SK-N-SH (cell line): Measurements from ENCODE around the gene NR0B2. TPM values are rescaled to one million over a fixed set of nuclear protein-coding genes. Genes with fewer than 3 reads are reported as not detected.

Experiments used
- CTCF ChIA-PET: fragments of 300-600, 350-600 bp; formaldehyde crosslinking; extraction: SDS; loops from one replicate; lab custom pipeline; 2021; lab: Yijun Ruan, JAX
- POLR2A ChIA-PET: fragments of 350-600 bp; sonication (Branson Sonifier 250); formaldehyde crosslinking; extraction: SDS; loops from one replicate; lab custom pipeline; 2020; ENCODE audit warnings: antibody characterized with exemption, inconsistent platforms; lab: Yijun Ruan, JAX
- DNase-seq: peaks from one replicate; pipeline ENCODE4 v3.0.0; 2012
- H2AFZ ChIP-seq: fragments of 200-600 bp; sonication (generic); 2 replicates; pipeline ENCODE4 v1.8.1; 2016; ENCODE audit warnings: antibody characterized with exemption, mild to moderate bottlenecking, low read depth
- H3F3A ChIP-seq: fragments of 200-600 bp; sonication (generic); replicated peaks from 2 replicates; pipeline ENCODE3; 2016; ENCODE audit warnings: antibody characterized with exemption, mild to moderate bottlenecking; ENCODE audit not compliant: insufficient read depth
- H3K27ac ChIP-seq, 2 experiments: fragments of 200-500 bp in 1 of 2; fragments of 200-600 bp in 1 of 2; sonication (Bioruptor generic) in 1 of 2; sonication (generic), shearing (Covaris generic) in 1 of 2; 2 replicates each; pipeline versions ENCODE4 v1.5.1 to v1.6.1; 2014 to 2016; ENCODE audit warnings: low read depth in 2 of 2, inconsistent platforms in 1 of 2, low read length in 1 of 2, mild to moderate bottlenecking in 1 of 2, mixed read lengths in 1 of 2
- H3K27me3 ChIP-seq: fragments of 200-600 bp; sonication (generic), shearing (Covaris generic); 2 replicates; pipeline ENCODE4 v1.6.1; 2016; ENCODE audit warnings: mixed run types; ENCODE audit not compliant: insufficient read depth
- H3K36me3 ChIP-seq, 2 experiments: fragments of 200-500 bp in 1 of 2; fragments of 200-600 bp in 1 of 2; sonication (Bioruptor generic) in 1 of 2; sonication (generic) in 1 of 2; replicated peaks in 1 of 2; 2 replicates each; pipeline versions ENCODE3 to v1.5.1; 2014 to 2016; ENCODE audit warnings: low read length in 1 of 2, mild to moderate bottlenecking in 1 of 2; ENCODE audit not compliant: insufficient read depth in 2 of 2, control insufficient read depth in 1 of 2
- H3K4me1 ChIP-seq, 2 experiments: fragments of 200-500 bp in 1 of 2; fragments of 200-600 bp in 1 of 2; sonication (Bioruptor generic) in 1 of 2; sonication (generic), shearing (Covaris generic) in 1 of 2; 2 replicates each; pipeline versions ENCODE4 v1.5.1 to v1.6.1; 2014 to 2016; ENCODE audit warnings: low read depth in 1 of 2, low read length in 1 of 2, mixed run types in 1 of 2; ENCODE audit not compliant: insufficient read depth in 2 of 2, control insufficient read depth in 1 of 2
- H3K4me2 ChIP-seq: fragments of 200-600 bp; sonication (generic), shearing (Covaris generic); 2 replicates; pipeline ENCODE4 v1.6.1; 2017; ENCODE audit warnings: mixed run types
- H3K4me3 ChIP-seq, 2 experiments: fragments of 200-500 bp in 1 of 2; fragments of 200-600 bp in 1 of 2; sonication (Bioruptor generic) in 1 of 2; sonication (generic), shearing (Covaris generic) in 1 of 2; 2 replicates each; pipeline versions ENCODE4 v1.5.1 to v1.8.1; 2014 to 2016; ENCODE audit warnings: low read depth in 2 of 2, inconsistent platforms in 1 of 2, low read length in 1 of 2, mild to moderate bottlenecking in 1 of 2, mixed read lengths in 1 of 2, moderate library complexity in 1 of 2
- H3K79me2 ChIP-seq: fragments of 200-600 bp; sonication (generic); 2 replicates; pipeline ENCODE4 v1.8.1; 2017; ENCODE audit warnings: mild to moderate bottlenecking; ENCODE audit not compliant: insufficient read depth
- H3K9ac ChIP-seq: fragments of 200-600 bp; sonication (generic); 2 replicates; pipeline ENCODE4 v1.6.1; 2017; ENCODE audit warnings: mixed run types
- H3K9me2 ChIP-seq: fragments of 200-600 bp; sonication (generic); 2 replicates; pipeline ENCODE4 v1.6.1; 2017; ENCODE audit warnings: mixed run types
- H3K9me3 ChIP-seq: fragments of 200-600 bp; sonication (generic); 2 replicates; pipeline ENCODE4 v1.6.1; 2017; ENCODE audit warnings: mixed run types, mild to moderate bottlenecking, moderate library complexity
- H4K20me1 ChIP-seq: fragments of 200-600 bp; sonication (generic); 2 replicates; pipeline ENCODE4 v1.6.1; 2017; ENCODE audit warnings: mild to moderate bottlenecking, mixed run types; ENCODE audit not compliant: insufficient read depth
- CHD2 ChIP-seq: fragments of 150-350 bp; IDR thresholded peaks from 2 replicates; pipeline ENCODE4 v1.6.1; 2018; ENCODE audit warnings: low read length; ENCODE audit not compliant: partially characterized antibody
- CTCF ChIP-seq: fragments of 200-600 bp; sonication (generic); IDR thresholded peaks from 2 replicates; pipeline ENCODE4 v1.6.1; 2017; ENCODE audit warnings: antibody characterized with exemption, mild to moderate bottlenecking, moderate library complexity
- ELF1 ChIP-seq: IDR thresholded peaks from 2 replicates; pipeline ENCODE4 v1.4.0; 2012
- EZH2phosphoT487 ChIP-seq: fragments of 200-600 bp; sonication (generic); IDR thresholded peaks from 2 replicates; pipeline ENCODE4 v1.6.1; 2017; ENCODE audit warnings: low read depth, mixed run types, mild to moderate bottlenecking, antibody characterized with exemption, moderate library complexity, borderline replicate concordance
- FOXJ3 ChIP-seq: sonication (generic); formaldehyde crosslinking; IDR thresholded peaks from 2 replicates; pipeline ENCODE4 v1.5.1; 2020; ENCODE audit warnings: mild to moderate bottlenecking, missing genetic modification reagents
- FOXM1 ChIP-seq: IDR thresholded peaks from 2 replicates; pipeline ENCODE4 v1.4.0; 2012; ENCODE audit warnings: low read depth, mild to moderate bottlenecking
- GABPA ChIP-seq: IDR thresholded peaks from 2 replicates; pipeline ENCODE4 v1.4.0; 2012; ENCODE audit warnings: low read depth, mild to moderate bottlenecking
- JUND ChIP-seq: IDR thresholded peaks from 2 replicates; pipeline ENCODE4 v1.4.0; 2012
- MEF2A ChIP-seq: IDR thresholded peaks from 2 replicates; pipeline ENCODE4 v1.4.0; 2012; ENCODE audit warnings: low read depth, borderline replicate concordance
- MXI1 ChIP-seq: IDR thresholded peaks from 2 replicates; pipeline ENCODE4 v1.6.1; 2012; ENCODE audit warnings: mild to moderate bottlenecking, low read depth, low read length, improper control_type of control experiment
- NFIC ChIP-seq: IDR thresholded peaks from 2 replicates; pipeline ENCODE4 v1.4.0; 2012; ENCODE audit warnings: borderline replicate concordance
- NRF1 ChIP-seq: IDR thresholded peaks from 2 replicates; pipeline ENCODE4 v1.6.1; 2012; ENCODE audit warnings: low read depth, mild to moderate bottlenecking, low read length
- PBX3 ChIP-seq: IDR thresholded peaks from 2 replicates; pipeline ENCODE4; 2012
- POLR2AphosphoS5 ChIP-seq: IDR thresholded peaks from 2 replicates; pipeline ENCODE4 v1.6.1; 2012; ENCODE audit warnings: low read depth, low read length
- RAD21 ChIP-seq: IDR thresholded peaks from 2 replicates; pipeline ENCODE4 v1.6.1; 2012; ENCODE audit warnings: mild to moderate bottlenecking, low read length
- RCOR1 ChIP-seq: fragments of 150-350 bp; IDR thresholded peaks from 2 replicates; pipeline ENCODE4 v1.6.1; 2017; ENCODE audit warnings: antibody characterized with exemption, low read length
- RXRA ChIP-seq: IDR thresholded peaks from 2 replicates; pipeline ENCODE4 v1.4.0; 2012; ENCODE audit warnings: low read depth, mild to moderate bottlenecking, borderline replicate concordance
- USF2 ChIP-seq: fragments of 150-350 bp; IDR thresholded peaks from 2 replicates; pipeline ENCODE4 v1.6.1; 2017; ENCODE audit warnings: antibody characterized with exemption, low read length, low read depth, borderline replicate concordance
- YY1 ChIP-seq: IDR thresholded peaks from 2 replicates; pipeline ENCODE4 v1.4.0; 2012; ENCODE audit warnings: low read depth, mild to moderate bottlenecking
- WGBS: methylation state at CpG from one replicate; pipeline ENCODE4 v1.1.6; 2017; ENCODE audit warnings: low lambda C conversion rate; 5-methylcytosine and 5-hydroxymethylcytosine counted together
- polyA plus RNA-seq, 3 experiments: library from polyadenylated mRNA; depleted of rRNA; stranded (reverse); fragments of >200 nt; gene quantifications; 2 replicates each; pipeline ENCODE4 v1.2.3, GENCODE V29; 2012

The NR0B2 gene
- polyA plus RNA-seq, 1 of the 3 experiments (the other 2 are of a cell fraction), result not detected

- peaks cover 18% of the 10 kb centered on the region; the same call in 1 of the 2 replicates for H4K20me1 ChIP-seq
- CTCF ChIA-PET, result no interaction called here
- POLR2A ChIA-PET, result interaction anchor here (0.5 to 0.6 kb wide), 2 partner anchors 12 to 1609 kb away, joined by 3 read pairs; no protein-coding TSS in a partner anchor
- peaks cover 10 to 31% of the 10 kb centered on the region in 2 experiments for H3K36me3 ChIP-seq
- WGBS, result 97% methylated on average over 4 of the region's 4 CpGs
- no peaks in the 10 kb centered on the region for H3K4me1 ChIP-seq
- no peak overlapping the region for H3K9ac ChIP-seq
- no peaks in the 10 kb centered on the region for H3K9me3 ChIP-seq
- peaks cover 77% of the 10 kb centered on the region for H3K79me2 ChIP-seq
- no peak for TF ChIP-seq MEF2A
- no peak for TF ChIP-seq JUND
- no peak for TF ChIP-seq POLR2AphosphoS5
- no peak for TF ChIP-seq YY1
- TF ChIP-seq CTCF, result no peak
- TF ChIP-seq RXRA, result no peak
- no peak for TF ChIP-seq PBX3
- TF ChIP-seq, all 33 proteins: peak for 0
- Histone ChIP-seq H3K4me2 (no peak overlapping the region), H3K27ac (no peak overlapping the region), H3K27me3 (no peaks in the 10 kb centered on the region), H3F3A (peaks cover 5% of the 10 kb centered on the region), H3K9me2 (no peaks in the 10 kb centered on the region), H2AFZ (no peak overlapping the region), H3K4me3 (no peak overlapping the region)
- DNase-seq, result no peak
Measured at GRCh38 chr1:26938004-26938658, 24.4 kb upstream of the NR0B2 start.

GRCh38 chr1:26936823-26937222, 23.0 kb upstream of the NR0B2 start:
- no peaks in the 10 kb centered on the region for H3K9me3 ChIP-seq
- H3K79me2 ChIP-seq, result peaks cover 90% of the 10 kb centered on the region

GRCh38 chr1:26932531-26932930, 18.8 kb upstream of the NR0B2 start:
- WGBS, result 92% methylated on average over 3 of the region's 3 CpGs
- ChIA-PET CTCF (no interaction called here), POLR2A (no interaction called here)
- no peaks in the 10 kb centered on the region for H3K9me2 ChIP-seq
- peaks cover 95% of the 10 kb centered on the region for H3K79me2 ChIP-seq
- peaks cover 14 to 34% of the 10 kb centered on the region in 2 experiments for H3K36me3 ChIP-seq
- no peaks in the 10 kb centered on the region for H3K4me1 ChIP-seq
- no peak overlapping the region for H3K4me3 ChIP-seq
- no peak for DNase-seq
- no peak overlapping the region for H3K27ac ChIP-seq
- no peaks in the 10 kb centered on the region for H4K20me1 ChIP-seq
- H3K27me3 ChIP-seq, result no peaks in the 10 kb centered on the region
- H2AFZ ChIP-seq, result no peak overlapping the region
- H3K9me3 ChIP-seq, result no peaks in the 10 kb centered on the region
- peaks cover 9% of the 10 kb centered on the region for H3F3A ChIP-seq
- no peak overlapping the region for H3K9ac ChIP-seq
- no peak overlapping the region for H3K4me2 ChIP-seq
- no peak for TF ChIP-seq EZH2phosphoT487
- TF ChIP-seq MXI1, result no peak
- no peak for TF ChIP-seq GABPA
- TF ChIP-seq NRF1, result no peak
- no peak for TF ChIP-seq FOXM1
- TF ChIP-seq RXRA, result no peak
- TF ChIP-seq JUND, result no peak
- TF ChIP-seq YY1, result no peak
- TF ChIP-seq ELF1, result no peak
- no peak for TF ChIP-seq NFIC
- TF ChIP-seq RCOR1, result no peak
- TF ChIP-seq USF2, result no peak
- TF ChIP-seq CHD2, result no peak
- no peak for TF ChIP-seq FOXJ3 (CRISPR knock-in tag)
- TF ChIP-seq RAD21, result no peak

More at GRCh38 chr1:26936823-26937222, 23.0 kb upstream of the NR0B2 start:
- POLR2A ChIA-PET, result no interaction called here
- no peak overlapping the region for H2AFZ ChIP-seq
- no peak overlapping the region for H3K4me2 ChIP-seq
- peaks cover 5% of the 10 kb centered on the region for H3F3A ChIP-seq
- TF ChIP-seq POLR2AphosphoS5, result no peak
- TF ChIP-seq, all 33 proteins: peak for 0
- no peak overlapping the region for H3K4me3 ChIP-seq
- no peaks in the 10 kb centered on the region for H3K27me3 ChIP-seq
- H4K20me1 ChIP-seq, result peaks cover 18% of the 10 kb centered on the region; the same call in 1 of the 2 replicates
- H3K9me2 ChIP-seq, result no peaks in the 10 kb centered on the region
- WGBS, result 94% methylated on average over 6 of the region's 6 CpGs
- peaks cover 0 to 20% of the 10 kb centered on the region in 2 experiments for H3K36me3 ChIP-seq
- no peaks in the 10 kb centered on the region for H3K4me1 ChIP-seq
- H3K9ac ChIP-seq, result no peak overlapping the region
- DNase-seq, result no peak
- CTCF ChIA-PET, result no interaction called here
- no peak overlapping the region for H3K27ac ChIP-seq
